K562 (cell line): ENCODE results near the gene TMEM39B. TPM values are rescaled to one million over a fixed set of nuclear protein-coding genes. Genes with fewer than 3 reads are reported as not detected.
A peak's percentile ranks its signal among the peaks of the same experiment; 100 is the strongest.

Source experiments
- CBX3 ChIP-seq, 2 experiments: IDR thresholded peaks; 1 replicate in 1 of 2; 2 replicates in 1 of 2; pipeline ENCODE4 v1.6.1; 2012; ENCODE audit warnings: inconsistent platforms in 2 of 2, low read length in 2 of 2, borderline replicate concordance in 1 of 2, control low read depth in 1 of 2
- FOXM1 ChIP-seq, 2 experiments: fragments of 450-650 bp in 1 of 2; sonication (generic) in 1 of 2; formaldehyde crosslinking in 1 of 2; IDR thresholded peaks; 2 replicates each; pipeline versions ENCODE4 v1.6.1 to v1.9.0; 2017 to 2022; ENCODE audit warnings: low read depth in 2 of 2, mild to moderate bottlenecking in 2 of 2, missing genetic modification reagents in 1 of 2, moderate library complexity in 1 of 2
- L3MBTL2 ChIP-seq: fragments of 450-650 bp; IDR thresholded peaks from 2 replicates; pipeline ENCODE4 v1.6.1; 2016; ENCODE audit warnings: mild to moderate bottlenecking, moderate library complexity
- MTA3 ChIP-seq: fragments of 450-650 bp; formaldehyde crosslinking; IDR thresholded peaks from 2 replicates; pipeline ENCODE4 v1.6.1; 2017; ENCODE audit warnings: mild to moderate bottlenecking, borderline replicate concordance
- NR4A1 ChIP-seq, 2 experiments: fragments of 250-450 bp in 1 of 2; fragments of 450-650 bp in 1 of 2; sonication (Bioruptor Pico) in 1 of 2; IDR thresholded peaks; 2 replicates each; pipeline versions ENCODE4 v1.4.0 to v1.6.1; 2016 to 2020; ENCODE audit warnings: mild to moderate bottlenecking in 2 of 2, missing compliant biosample characterization in 1 of 2, missing genetic modification characterization in 1 of 2, moderate library complexity in 1 of 2
- RCOR1 ChIP-seq, 2 experiments: IDR thresholded peaks; 2 replicates each; pipeline ENCODE4 v1.6.1; 2012; ENCODE audit warnings: low read depth in 2 of 2, low read length in 2 of 2, borderline replicate concordance in 1 of 2, improper control_type of control experiment in 1 of 2
- RERE ChIP-seq: sonication (generic); formaldehyde crosslinking; IDR thresholded peaks from 2 replicates; pipeline ENCODE4 v1.8.0; 2023; ENCODE audit warnings: missing genetic modification reagents, mild to moderate bottlenecking, borderline replicate concordance
- SMC3 ChIP-seq: conservative IDR thresholded peaks from 2 replicates; pipeline ENCODE4 v1.6.1; 2011; ENCODE audit warnings: low read depth, low read length, improper control_type of control experiment; ENCODE audit not compliant: insufficient read depth
- SRSF1 ChIP-seq: fragments of 200-400 bp; formaldehyde crosslinking; IDR thresholded peaks from 2 replicates; pipeline ENCODE4 v1.6.1; 2017; ENCODE audit warnings: mild to moderate bottlenecking, low read depth, low read length, moderate library complexity
- ZNF133 ChIP-seq: fragments of 250-450 bp; sonication (Bioruptor Pico); IDR thresholded peaks from 2 replicates; pipeline ENCODE4 v1.4.0; 2020; ENCODE audit warnings: mild to moderate bottlenecking
- ZNF347 ChIP-seq: fragments of 450-650 bp; formaldehyde crosslinking; IDR thresholded peaks from 2 replicates; pipeline ENCODE4 v1.4.0; 2020; ENCODE audit warnings: low read depth, mild to moderate bottlenecking, moderate library complexity
- ZNF445 ChIP-seq: fragments of 250-450 bp; sonication (Bioruptor Pico); IDR thresholded peaks from 2 replicates; pipeline ENCODE4 v1.4.0; 2020; ENCODE audit warnings: low read depth, mild to moderate bottlenecking, moderate library complexity
- ZNF551 ChIP-seq: fragments of 250-450 bp; sonication (Bioruptor Pico); IDR thresholded peaks from 2 replicates; pipeline ENCODE4 v1.5.0; 2021; ENCODE audit warnings: mild to moderate bottlenecking, moderate library complexity
- polyA plus RNA-seq, 8 experiments: library from polyadenylated mRNA; depleted of rRNA in 4 of 8; stranded (reverse) in 5 of 8; unstranded in 3 of 8; fragments of >200 nt; fragmentation: Nextera tagmentation in 2 of 8; fragmentation: Illumina TruSeq in 1 of 8; extraction: Ambion mirVana in 2 of 8; extraction: Trizol in 1 of 8; gene quantifications; 2 replicates each; pipeline versions ENCODE4 v1.2.1 to v1.2.3, GENCODE V29; 2011 to 2014; ENCODE audit warnings: inconsistent platforms in 1 of 8, missing spikeins in 1 of 8
- total RNA-seq, 7 experiments: library from RNA; depleted of rRNA in 6 of 7; stranded (reverse); fragments of >200 nt in 6 of 7; fragmentation: Illumina TruSeq in 2 of 7; extraction: Trizol in 2 of 7; gene quantifications; 2 replicates each; pipeline versions ENCODE4 v1.2.1 to v1.2.3, GENCODE V29; 2011 to 2021; ENCODE audit warnings: low replicate concordance in 1 of 7
- TF ChIP-seq, protein P1 (sequence below): IDR thresholded peaks from 2 replicates; pipeline ENCODE4 v1.6.1; 2011; ENCODE audit warnings: borderline replicate concordance, low read depth, mild to moderate bottlenecking, moderate library complexity, low read length; ENCODE audit not compliant: insufficient read depth, poor library complexity, severe bottlenecking
- TF ChIP-seq, protein P2 (sequence below): sonication (generic); formaldehyde crosslinking; IDR thresholded peaks from 2 replicates; pipeline ENCODE4 v1.4.0; 2020; ENCODE audit warnings: mild to moderate bottlenecking, missing genetic modification reagents

Gene TMEM39B
- total and polyA plus RNA-seq, 9 of the 15 experiments (the other 6 are each of a cell fraction or from before 2014, with no cell fraction given) = 0.92 to 28.5 (median 9.7) TPM

DNA sequence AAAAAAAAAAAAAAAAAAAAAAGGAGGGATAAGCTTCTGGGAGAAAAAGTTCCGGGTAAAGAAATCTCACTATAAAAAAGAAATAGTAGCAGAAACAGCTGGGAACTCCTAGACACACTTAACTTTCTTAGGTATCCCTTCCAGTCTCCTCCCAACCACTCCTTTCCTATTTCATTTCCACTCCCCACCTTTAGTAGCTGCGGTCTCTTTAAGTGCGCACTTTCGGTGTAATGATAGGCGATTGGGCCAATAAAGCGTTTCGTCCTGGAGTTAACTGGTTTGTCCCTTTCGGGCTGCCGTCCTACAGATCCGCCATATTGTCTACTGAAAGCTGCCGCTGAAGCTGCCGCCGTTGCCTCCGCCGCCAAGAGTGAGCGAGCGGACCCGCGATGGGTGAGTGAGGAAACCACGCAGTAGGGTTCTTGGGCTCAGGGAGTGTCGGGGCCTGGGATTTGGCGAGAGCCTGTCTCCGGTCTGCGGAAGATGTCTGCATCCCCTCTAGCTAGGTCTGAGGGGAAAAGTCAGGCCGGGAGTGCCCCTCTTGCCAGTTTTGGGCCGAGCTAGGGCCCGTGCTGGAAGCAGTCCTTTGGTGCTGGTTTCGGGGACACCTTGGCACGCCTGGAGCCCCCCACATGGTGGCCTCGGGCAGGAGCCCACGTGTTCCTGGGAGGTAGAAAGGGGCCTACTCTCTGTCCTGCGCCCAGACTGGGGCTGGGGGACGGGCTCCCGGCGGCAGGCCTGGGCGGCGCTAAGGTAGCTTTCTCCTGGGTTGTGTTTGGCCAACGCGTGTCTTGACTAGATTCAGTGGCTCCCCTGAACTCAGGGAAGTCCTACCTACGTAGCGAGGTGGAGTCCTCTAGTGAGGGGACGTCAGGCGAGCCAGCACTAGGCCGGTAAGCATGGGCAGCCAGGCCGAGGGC, 35.3 kb downstream of the TMEM39B start, which contains the start of gene KPNA6 (continued):
- TF ChIP-seq, protein P1, sequence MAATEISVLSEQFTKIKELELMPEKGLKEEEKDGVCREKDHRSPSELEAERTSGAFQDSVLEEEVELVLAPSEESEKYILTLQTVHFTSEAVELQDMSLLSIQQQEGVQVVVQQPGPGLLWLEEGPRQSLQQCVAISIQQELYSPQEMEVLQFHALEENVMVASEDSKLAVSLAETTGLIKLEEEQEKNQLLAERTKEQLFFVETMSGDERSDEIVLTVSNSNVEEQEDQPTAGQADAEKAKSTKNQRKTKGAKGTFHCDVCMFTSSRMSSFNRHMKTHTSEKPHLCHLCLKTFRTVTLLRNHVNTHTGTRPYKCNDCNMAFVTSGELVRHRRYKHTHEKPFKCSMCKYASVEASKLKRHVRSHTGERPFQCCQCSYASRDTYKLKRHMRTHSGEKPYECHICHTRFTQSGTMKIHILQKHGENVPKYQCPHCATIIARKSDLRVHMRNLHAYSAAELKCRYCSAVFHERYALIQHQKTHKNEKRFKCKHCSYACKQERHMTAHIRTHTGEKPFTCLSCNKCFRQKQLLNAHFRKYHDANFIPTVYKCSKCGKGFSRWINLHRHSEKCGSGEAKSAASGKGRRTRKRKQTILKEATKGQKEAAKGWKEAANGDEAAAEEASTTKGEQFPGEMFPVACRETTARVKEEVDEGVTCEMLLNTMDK = no peak
- peak; percentile 77 for TF ChIP-seq FOXM1 (IDR thresholded peaks at IDR 0.05; ENCODE audit: low read depth)
- 0 out of 2 replicates have a peak, but pooled peaks have one; percentile 65 for TF ChIP-seq FOXM1 (CRISPR knock-in tag; IDR thresholded peaks at IDR 0.05; ENCODE audit: low read depth)
- TF ChIP-seq SMC3 = no peak
- TF ChIP-seq CBX3 (IDR thresholded peaks at IDR 0.05; ENCODE audit: borderline replicate concordance in 1 of 2, low read length in 2 of 2) = peak in 1 of 2 experiments; percentile 79; a peak in 2 of 3 replicates
- TF ChIP-seq ZNF445 = no peak
- TF ChIP-seq RERE (CRISPR knock-in tag) = no peak
- TF ChIP-seq ZNF551 = no peak
- peak in 1 of 2 experiments; percentile 55; a peak in 1 of 4 replicates for TF ChIP-seq RCOR1 (IDR thresholded peaks at IDR 0.05; ENCODE audit: borderline replicate concordance in 1 of 2, low read depth in 2 of 2, low read length in 2 of 2)
- no peak for TF ChIP-seq SRSF1
- no peak for TF ChIP-seq ZNF133 (CRISPR knock-in tag)
- TF ChIP-seq NR4A1 (CRISPR knock-in tag; IDR thresholded peaks at IDR 0.05) = no peak
- peak; percentile 34; the same call in 1 of the 2 replicates for TF ChIP-seq NR4A1 (tag; IDR thresholded peaks at IDR 0.05)
- peak; percentile 62 for TF ChIP-seq L3MBTL2
- TF ChIP-seq MTA3 = peak; percentile 100
- no peak for TF ChIP-seq ZNF347
- TF ChIP-seq, protein P2, sequence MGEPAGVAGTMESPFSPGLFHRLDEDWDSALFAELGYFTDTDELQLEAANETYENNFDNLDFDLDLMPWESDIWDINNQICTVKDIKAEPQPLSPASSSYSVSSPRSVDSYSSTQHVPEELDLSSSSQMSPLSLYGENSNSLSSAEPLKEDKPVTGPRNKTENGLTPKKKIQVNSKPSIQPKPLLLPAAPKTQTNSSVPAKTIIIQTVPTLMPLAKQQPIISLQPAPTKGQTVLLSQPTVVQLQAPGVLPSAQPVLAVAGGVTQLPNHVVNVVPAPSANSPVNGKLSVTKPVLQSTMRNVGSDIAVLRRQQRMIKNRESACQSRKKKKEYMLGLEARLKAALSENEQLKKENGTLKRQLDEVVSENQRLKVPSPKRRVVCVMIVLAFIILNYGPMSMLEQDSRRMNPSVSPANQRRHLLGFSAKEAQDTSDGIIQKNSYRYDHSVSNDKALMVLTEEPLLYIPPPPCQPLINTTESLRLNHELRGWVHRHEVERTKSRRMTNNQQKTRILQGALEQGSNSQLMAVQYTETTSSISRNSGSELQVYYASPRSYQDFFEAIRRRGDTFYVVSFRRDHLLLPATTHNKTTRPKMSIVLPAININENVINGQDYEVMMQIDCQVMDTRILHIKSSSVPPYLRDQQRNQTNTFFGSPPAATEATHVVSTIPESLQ = 0 out of 2 replicates have a peak, but pooled peaks have one; percentile 72
